Fibroblast of lung (primary cell): ENCODE data around the gene ZSCAN31. TPM values are rescaled to one million over a fixed set of nuclear protein-coding genes. Genes with fewer than 3 reads are reported as not detected.

Experiments used
- DNase-seq, 2 donors: peaks; one replicate each; pipeline versions ENCODE4 v3.0.0 to v3.0.0-alpha.2; 2010; ENCODE audit warnings: low read depth in 2 of 2
- H2AFZ ChIP-seq: 2 replicates; pipeline ENCODE4 v1.5.1; 2012; ENCODE audit warnings: low read length, control low read depth, inconsistent platforms
- H3K27ac ChIP-seq: 2 replicates; pipeline ENCODE4 v1.5.1; 2011; ENCODE audit warnings: low read length, control low read depth; ENCODE audit not compliant: insufficient read depth
- H3K27me3 ChIP-seq: 2 replicates; pipeline ENCODE4 v1.5.1; 2011; ENCODE audit warnings: mild to moderate bottlenecking, low read length; ENCODE audit not compliant: control insufficient read depth, insufficient read depth
- H3K36me3 ChIP-seq: 2 replicates; pipeline ENCODE4 v1.5.1; 2011; ENCODE audit warnings: low read length; ENCODE audit not compliant: control insufficient read depth, insufficient read depth
- H3K4me1 ChIP-seq: 2 replicates; pipeline ENCODE4 v1.5.1; 2011; ENCODE audit warnings: low read length; ENCODE audit not compliant: control insufficient read depth, insufficient read depth; ENCODE audit errors: extremely low read depth
- H3K4me2 ChIP-seq: 2 replicates; pipeline ENCODE4 v1.5.1; 2011; ENCODE audit warnings: low read length, control low read depth; ENCODE audit not compliant: insufficient read depth; ENCODE audit errors: extremely low read depth
- H3K4me3 ChIP-seq, 4 experiments: fragments of 200-600 bp in 1 of 4; sonication (generic) in 1 of 4; replicated peaks in 1 of 4; 2 replicates each; pipeline ENCODE4 v1.5.1; 2011 to 2016; ENCODE audit warnings: low read length in 4 of 4, low read depth in 3 of 4, mild to moderate bottlenecking in 3 of 4, control low read depth in 2 of 4, inconsistent platforms in 1 of 4, mixed read lengths in 1 of 4; ENCODE audit not compliant: insufficient read depth in 1 of 4; ENCODE audit errors: control extremely low read depth in 1 of 4
- H3K79me2 ChIP-seq: 2 replicates; pipeline ENCODE4 v1.5.1; 2012; ENCODE audit warnings: mild to moderate bottlenecking, low read length, inconsistent platforms; ENCODE audit not compliant: control insufficient read depth, insufficient read depth
- H3K9ac ChIP-seq: 2 replicates; pipeline ENCODE4 v1.5.1; 2011; ENCODE audit warnings: mild to moderate bottlenecking, low read length, control low read depth; ENCODE audit not compliant: insufficient read depth
- H3K9me3 ChIP-seq: 2 replicates; pipeline ENCODE4 v1.5.1; 2012; ENCODE audit warnings: low read depth, low read length; ENCODE audit not compliant: control insufficient read depth, insufficient read depth
- H4K20me1 ChIP-seq: 2 replicates; pipeline ENCODE4 v1.5.1; 2011; ENCODE audit warnings: low read length; ENCODE audit not compliant: control insufficient read depth, insufficient read depth; ENCODE audit errors: extremely low read depth
- EZH2 ChIP-seq: IDR thresholded peaks from 2 replicates; pipeline ENCODE4 v1.5.1; 2012; ENCODE audit warnings: low read length, control low read depth, mild to moderate bottlenecking; ENCODE audit errors: missing control alignments
- polyA minus RNA-seq: library from RNA; depleted of rRNA, polyadenylated mRNA; stranded (reverse); fragments of >200 nt; gene quantifications from 2 replicates; pipeline ENCODE4 v1.2.3, GENCODE V29; 2011; ENCODE audit warnings: low replicate concordance
- polyA plus RNA-seq, 2 donors: library from polyadenylated mRNA; depleted of rRNA in 1 of 2; stranded (reverse) in 1 of 2; unstranded in 1 of 2; fragments of >200 nt; gene quantifications; 2 replicates each; pipeline ENCODE4 v1.2.1, GENCODE V29; 2011 to 2012; ENCODE audit warnings: missing spikeins in 1 of 2
- total RNA-seq: library from RNA; depleted of rRNA; stranded (reverse); fragments of >200 nt; gene quantifications from 2 replicates; pipeline ENCODE4 v1.2.1, GENCODE V29; 2014
- TF ChIP-seq, protein P1 (sequence below), 2 donors: IDR thresholded peaks in 1 of 2; conservative IDR thresholded peaks in 1 of 2; 1 replicate in 1 of 2; 2 replicates in 1 of 2; pipeline ENCODE4 v1.5.1; 2011 to 2012; ENCODE audit warnings: low read length in 2 of 2, control low read depth in 1 of 2, inconsistent platforms in 1 of 2, low read depth in 1 of 2, mild to moderate bottlenecking in 1 of 2

Gene ZSCAN31
- total RNA-seq = 5.0 and 5.9 TPM in 2 replicates
- 1.8 and 2.9 TPM in 2 replicates for polyA plus RNA-seq
- 1.1 and 1.4 TPM in 2 replicates for polyA plus RNA-seq (2012)
- polyA minus RNA-seq = 0.82 TPM in 1 of 2 replicates, not detected in the other

DNA sequence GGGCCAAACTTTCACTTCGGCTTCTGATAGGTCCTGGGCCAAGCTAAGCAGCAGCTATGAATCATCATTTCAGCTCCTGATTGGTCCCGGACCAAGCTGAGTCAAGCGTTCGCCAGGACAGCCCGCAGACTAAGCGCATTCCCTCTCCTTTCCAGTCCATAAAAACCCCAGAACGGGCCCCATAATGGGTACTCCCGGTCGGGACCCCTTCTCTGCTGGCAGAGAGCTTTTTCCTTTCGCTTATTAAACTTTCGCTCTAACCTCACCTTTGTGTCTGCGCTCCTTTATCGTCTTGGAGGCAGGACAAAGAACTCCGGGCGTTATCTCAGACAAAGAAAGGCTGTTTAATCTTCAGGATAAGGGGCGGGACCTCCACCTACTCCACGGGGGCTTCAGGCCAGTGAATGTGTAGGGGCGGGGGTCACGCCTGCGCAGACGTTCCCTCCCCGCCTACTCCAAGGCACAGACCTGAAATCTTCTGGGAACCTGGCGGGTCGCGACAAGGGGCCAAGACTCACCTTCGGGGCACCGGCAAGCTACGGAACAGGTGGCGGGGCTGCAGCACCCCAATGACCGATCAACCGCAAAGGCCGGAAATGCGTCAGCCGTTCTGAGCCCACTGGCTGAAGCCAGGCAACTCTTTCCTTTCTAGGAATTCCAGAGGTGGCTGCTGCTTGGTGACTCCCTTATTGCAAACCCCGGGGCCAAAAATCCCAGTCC, at the start of gene ZSCAN31:
ZSCAN31 (minus strand) TSS at position 585 of the 720 bp plus-strand sequence. CDS start 6,465 bp downstream, outside the sequence.
- Histone ChIP-seq H3K27ac (peak within 1 kb of the TSS; percentile 88), H3K4me3 (peak within 1 kb of the TSS; percentile 60 to 84 (median 76)), H3K27me3 (peaks cover 2% of the 10 kb centered on the region), H3K4me1 (peaks cover 8% of the 10 kb centered on the region), H3K9me3 (no peaks in the 10 kb centered on the region), H2AFZ (peak within 1 kb of the TSS; percentile 75), H3K4me2 (peak within 1 kb of the TSS; percentile 94), H4K20me1 (no peaks in the 10 kb centered on the region), H3K79me2 (no peaks in the 10 kb centered on the region), H3K9ac (peak within 1 kb of the TSS; percentile 68), H3K36me3 (no peaks in the 10 kb centered on the region)
- no peak for TF ChIP-seq EZH2
- TF ChIP-seq, protein P1, sequence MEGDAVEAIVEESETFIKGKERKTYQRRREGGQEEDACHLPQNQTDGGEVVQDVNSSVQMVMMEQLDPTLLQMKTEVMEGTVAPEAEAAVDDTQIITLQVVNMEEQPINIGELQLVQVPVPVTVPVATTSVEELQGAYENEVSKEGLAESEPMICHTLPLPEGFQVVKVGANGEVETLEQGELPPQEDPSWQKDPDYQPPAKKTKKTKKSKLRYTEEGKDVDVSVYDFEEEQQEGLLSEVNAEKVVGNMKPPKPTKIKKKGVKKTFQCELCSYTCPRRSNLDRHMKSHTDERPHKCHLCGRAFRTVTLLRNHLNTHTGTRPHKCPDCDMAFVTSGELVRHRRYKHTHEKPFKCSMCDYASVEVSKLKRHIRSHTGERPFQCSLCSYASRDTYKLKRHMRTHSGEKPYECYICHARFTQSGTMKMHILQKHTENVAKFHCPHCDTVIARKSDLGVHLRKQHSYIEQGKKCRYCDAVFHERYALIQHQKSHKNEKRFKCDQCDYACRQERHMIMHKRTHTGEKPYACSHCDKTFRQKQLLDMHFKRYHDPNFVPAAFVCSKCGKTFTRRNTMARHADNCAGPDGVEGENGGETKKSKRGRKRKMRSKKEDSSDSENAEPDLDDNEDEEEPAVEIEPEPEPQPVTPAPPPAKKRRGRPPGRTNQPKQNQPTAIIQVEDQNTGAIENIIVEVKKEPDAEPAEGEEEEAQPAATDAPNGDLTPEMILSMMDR (conservative IDR thresholded peaks at IDR 0.05 in 1 of 2, IDR thresholded peaks at IDR 0.05 in 1 of 2; ENCODE audit: low read depth in 1 of 2, low read length in 2 of 2) = no peak
- peak; percentile 99 for DNase-seq

DNA sequence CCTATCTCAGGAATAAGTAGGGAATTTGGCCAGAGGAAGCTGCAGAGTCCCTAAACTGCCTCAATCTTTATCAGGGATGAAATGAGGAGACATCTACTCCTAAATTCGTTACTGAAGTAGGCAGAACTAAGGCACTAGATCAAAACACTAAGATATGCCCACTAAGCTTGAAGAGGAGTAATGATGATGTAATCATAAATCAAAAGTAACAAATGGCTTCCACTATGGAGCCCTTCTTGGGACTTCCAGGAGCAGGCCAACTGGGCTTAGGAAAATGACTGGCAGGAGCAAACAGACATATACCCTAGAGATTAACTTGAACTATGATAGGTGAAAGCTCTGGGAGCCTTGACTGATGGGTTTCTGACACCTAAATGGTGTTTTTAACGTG, 48.2 kb upstream of the ZSCAN31 start:
- H3K27ac ChIP-seq = no peak overlapping the region
- H3K36me3 ChIP-seq = peaks cover 7% of the 10 kb centered on the region
- H2AFZ ChIP-seq = no peak overlapping the region
- no peak overlapping the region for H3K4me2 ChIP-seq
- H4K20me1 ChIP-seq = no peaks in the 10 kb centered on the region
- no peak for TF ChIP-seq EZH2
- TF ChIP-seq, protein P1 (conservative IDR thresholded peaks at IDR 0.05 in 1 of 2, IDR thresholded peaks at IDR 0.05 in 1 of 2; ENCODE audit: low read depth in 1 of 2, low read length in 2 of 2) = no peak
- H3K79me2 ChIP-seq = no peaks in the 10 kb centered on the region
- H3K9ac ChIP-seq = no peak overlapping the region
- DNase-seq = no peak
- no peaks in the 10 kb centered on the region for H3K27me3 ChIP-seq
- no peak overlapping the region for H3K4me3 ChIP-seq
- H3K4me1 ChIP-seq = peaks cover 4% of the 10 kb centered on the region
- H3K9me3 ChIP-seq = no peaks in the 10 kb centered on the region

DNA sequence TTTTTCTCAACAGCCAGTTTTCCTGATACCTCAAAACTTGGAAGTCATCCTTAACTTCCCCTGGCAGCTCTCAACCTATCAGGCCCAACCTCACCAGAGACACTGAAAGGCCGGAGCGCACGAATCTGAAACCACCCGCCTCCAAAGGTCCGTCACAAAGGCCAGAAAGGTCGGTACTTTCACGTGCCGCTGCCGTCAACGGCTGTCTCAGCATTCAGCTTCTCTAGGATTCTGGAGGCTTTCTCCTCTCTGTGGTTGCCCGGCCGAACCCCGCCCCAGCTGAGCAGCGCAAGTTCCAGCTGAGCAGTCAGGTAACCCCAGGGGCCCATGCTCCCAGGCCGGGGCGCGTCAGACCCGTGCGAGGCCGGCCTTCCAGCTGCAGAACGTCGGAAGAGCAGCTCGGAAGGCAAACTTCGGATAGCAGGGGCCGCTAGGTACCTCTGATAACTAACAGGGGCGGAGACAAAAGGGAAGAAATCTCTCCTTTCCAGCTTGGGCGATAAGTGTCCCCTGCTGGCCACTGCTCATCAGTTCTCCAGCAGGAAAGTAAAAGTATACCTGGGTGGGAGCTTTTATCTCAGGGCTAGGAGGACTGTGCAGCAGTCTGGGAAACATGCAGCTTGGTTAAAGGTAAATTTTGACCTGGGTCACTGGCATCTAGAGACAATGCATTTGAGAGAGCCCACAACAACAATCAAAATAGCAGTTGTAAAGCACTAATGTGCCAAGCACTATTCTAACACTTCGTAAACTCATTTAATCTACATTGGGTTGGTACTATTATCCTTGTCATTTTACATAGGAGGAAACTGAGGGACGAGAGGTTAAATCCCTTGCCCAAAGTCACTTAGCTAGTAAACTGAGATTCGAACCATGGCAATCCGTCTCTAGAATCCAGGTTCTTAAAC, 47.5 kb upstream of the ZSCAN31 start:
- Histone ChIP-seq H3K27me3 (no peaks in the 10 kb centered on the region), H4K20me1 (no peaks in the 10 kb centered on the region), H3K9me3 (no peaks in the 10 kb centered on the region), H3K9ac (peak overlapping the region; percentile 27), H3K4me3 (peak overlapping the region; percentile 33 to 75 (median 42)), H3K27ac (peak overlapping the region; percentile 86), H2AFZ (peak overlapping the region; percentile 80), H3K4me1 (peaks cover 4% of the 10 kb centered on the region), H3K36me3 (peaks cover 7% of the 10 kb centered on the region), H3K4me2 (peak overlapping the region; percentile 83), H3K79me2 (no peaks in the 10 kb centered on the region)
- TF ChIP-seq, protein P1 (conservative IDR thresholded peaks at IDR 0.05 in 1 of 2, IDR thresholded peaks at IDR 0.05 in 1 of 2; ENCODE audit: low read depth in 1 of 2, low read length in 2 of 2) = peak; percentile 14 to 61
- no peak for TF ChIP-seq EZH2
- DNase-seq = peak; percentile 83 to 95
